Pulmonary artery endothelial cell (primary cell): ENCODE measurements around the gene NUDT4. TPM values are rescaled to one million over a fixed set of nuclear protein-coding genes. Genes with fewer than 3 reads are reported as not detected.
"Not testable (repeated sequence)": the region's sequence is repeated elsewhere in the genome, so short reads cannot be mapped to it uniquely, and the experiment has no call there.

Experiments
- DNase-seq: peaks from one replicate; pipeline ENCODE4 v3.0.0-alpha.2; 2011; ENCODE audit warnings: low read depth, low spot score
- total RNA-seq: library from RNA; depleted of rRNA; stranded (reverse); fragments of >200 nt; gene quantifications from 2 replicates; pipeline ENCODE4 v1.2.3, GENCODE V29; 2014

Gene NUDT4
- total RNA-seq, 1 donor from 2014 or later: 149 TPM

- DNase-seq: not testable (repeated sequence)
Measured at GRCh38 chr12:93399183-93399863, 21.6 kb downstream of the NUDT4 start.

- DNase-seq: no peak
Measured at GRCh38 chr12:93402333-93403311, 24.9 kb downstream of the NUDT4 start.

GRCh38 chr12:93403988-93404803 is 26.5 kb downstream of the NUDT4 start:
- DNase-seq: no peak

- DNase-seq: no peak
Measured at GRCh38 chr12:93404961-93405849, 27.5 kb downstream of the NUDT4 start.

- no peak for DNase-seq
Measured at GRCh38 chr12:93407054-93407962, 29.6 kb downstream of the NUDT4 start.

GRCh38 chr12:93407963-93408283 is 30.2 kb downstream of the NUDT4 start:
- DNase-seq: no peak

GRCh38 chr12:93408813-93409212 is 31.1 kb downstream of the NUDT4 start:
- DNase-seq: no peak

- not testable (repeated sequence) for DNase-seq
Measured at GRCh38 chr12:93409343-93410187, 31.8 kb downstream of the NUDT4 start.

- DNase-seq: not testable (repeated sequence)
Measured at GRCh38 chr12:93411060-93411459, 33.3 kb downstream of the NUDT4 start.

GRCh38 chr12:93412396-93412795 is 34.7 kb downstream of the NUDT4 start:
- not testable (repeated sequence) for DNase-seq

GRCh38 chr12:93413064-93413463 is 35.3 kb downstream of the NUDT4 start:
- DNase-seq: no peak

GRCh38 chr12:93415723-93416464 is 38.2 kb downstream of the NUDT4 start:
- DNase-seq: no peak

- DNase-seq: no peak
Measured at GRCh38 chr12:93417967-93418480, 40.3 kb downstream of the NUDT4 start.

- DNase-seq: peak; percentile 45
Measured at GRCh38 chr12:93419388-93420034, 41.8 kb downstream of the NUDT4 start.

GRCh38 chr12:93422050-93422449 is 44.3 kb downstream of the NUDT4 start:
- DNase-seq: no peak

- no peak for DNase-seq
Measured at GRCh38 chr12:93425736-93426411, 48.1 kb downstream of the NUDT4 start.

- no peak for DNase-seq
Measured at GRCh38 chr12:93426412-93426805, 48.7 kb downstream of the NUDT4 start.
